Neuronal stem cell (in vitro differentiated cells): ENCODE results near the gene JAKMIP1.

ENCODE experiments used
- DNase-seq: peaks from one replicate; pipeline ENCODE4 v3.0.0-alpha.2; 2013; ENCODE audit warnings: low spot score
- H2AFZ ChIP-seq: one replicate; pipeline ENCODE4 v1.6.1; 2013; ENCODE audit warnings: mild to moderate bottlenecking, low read length, inconsistent platforms
- H2AK5ac ChIP-seq: 2 replicates; pipeline ENCODE4 v1.6.1; 2013; ENCODE audit warnings: low read depth, mild to moderate bottlenecking, inconsistent platforms, low read length, moderate library complexity, mixed read lengths
- H2BK120ac ChIP-seq: 2 replicates; pipeline ENCODE4 v1.6.1; 2013; ENCODE audit warnings: low read depth, mild to moderate bottlenecking, inconsistent platforms, low read length, moderate library complexity, mixed read lengths
- H2BK12ac ChIP-seq: one replicate; pipeline ENCODE4 v1.6.1; 2013; ENCODE audit warnings: low read length, inconsistent platforms
- H2BK15ac ChIP-seq: 2 replicates; pipeline ENCODE4 v1.6.1; 2013; ENCODE audit warnings: mild to moderate bottlenecking, low read length, inconsistent platforms, mixed read lengths
- H2BK5ac ChIP-seq: one replicate; pipeline ENCODE4 v1.6.1; 2013; ENCODE audit warnings: inconsistent platforms, mild to moderate bottlenecking, low read length, moderate library complexity
- H3K14ac ChIP-seq: one replicate; pipeline ENCODE4 v1.6.1; 2013; ENCODE audit warnings: low read length, inconsistent platforms
- H3K18ac ChIP-seq: 2 replicates; pipeline ENCODE4 v1.6.1; 2013; ENCODE audit warnings: low read length, inconsistent platforms
- H3K23ac ChIP-seq: 2 replicates; pipeline ENCODE4 v1.6.1; 2013; ENCODE audit warnings: low read depth, mild to moderate bottlenecking, mixed read lengths, low read length, inconsistent platforms; ENCODE audit not compliant: poor library complexity
- H3K27ac ChIP-seq: replicated peaks from 3 replicates; pipeline ENCODE4 v1.5.1; 2013; ENCODE audit warnings: low read length, inconsistent platforms
- H3K27me3 ChIP-seq, 3 experiments: 2 replicates each; pipeline ENCODE4 v1.6.1; 2013; ENCODE audit warnings: low read length in 3 of 3, mild to moderate bottlenecking in 2 of 3, inconsistent platforms in 1 of 3, low read depth in 1 of 3, mixed read lengths in 1 of 3, moderate library complexity in 1 of 3; ENCODE audit not compliant: control insufficient read depth in 3 of 3, insufficient read depth in 3 of 3
- H3K36me3 ChIP-seq, 2 donors: replicated peaks in 1 of 2; 2 replicates each; pipeline ENCODE4 v1.6.1; 2013; ENCODE audit warnings: low read length in 2 of 2; ENCODE audit not compliant: control insufficient read depth in 2 of 2, insufficient read depth in 2 of 2
- H3K4ac ChIP-seq: 2 replicates; pipeline ENCODE4 v1.6.1; 2013; ENCODE audit warnings: inconsistent platforms, mild to moderate bottlenecking, low read length, moderate library complexity
- H3K4me1 ChIP-seq, 2 donors: 1 replicate in 1 of 2; 2 replicates in 1 of 2; pipeline ENCODE4 v1.6.1; 2013; ENCODE audit warnings: low read length in 2 of 2, low read depth in 1 of 2; ENCODE audit not compliant: control insufficient read depth in 2 of 2, insufficient read depth in 1 of 2
- H3K4me2 ChIP-seq: one replicate; pipeline ENCODE4 v1.6.1; 2013; ENCODE audit warnings: mild to moderate bottlenecking, low read length, inconsistent platforms; ENCODE audit not compliant: insufficient read depth, poor library complexity, severe bottlenecking
- H3K4me3 ChIP-seq, 2 donors: 2 replicates each; pipeline ENCODE4 v1.5.1; 2013; ENCODE audit warnings: low read length in 2 of 2, mild to moderate bottlenecking in 2 of 2, inconsistent platforms in 1 of 2, moderate library complexity in 1 of 2
- H3K79me1 ChIP-seq: one replicate; pipeline ENCODE4 v1.6.1; 2013; ENCODE audit warnings: low read depth, mild to moderate bottlenecking, inconsistent platforms, low read length, moderate library complexity
- H3K9ac ChIP-seq: one replicate; pipeline ENCODE4 v1.6.1; 2013; ENCODE audit warnings: mild to moderate bottlenecking, low read depth, low read length, inconsistent platforms; ENCODE audit not compliant: poor library complexity
- H3K9me3 ChIP-seq, 2 donors: replicated peaks in 1 of 2; 2 replicates each; pipeline versions ENCODE3 to v1.6.1; 2013; ENCODE audit warnings: low read length in 2 of 2, mild to moderate bottlenecking in 2 of 2, inconsistent platforms in 1 of 2, low read depth in 1 of 2, mixed read lengths in 1 of 2, moderate library complexity in 1 of 2; ENCODE audit not compliant: control insufficient read depth in 2 of 2, insufficient read depth in 1 of 2
- H4K8ac ChIP-seq: one replicate; pipeline ENCODE4 v1.6.1; 2013; ENCODE audit warnings: low read depth, mild to moderate bottlenecking, inconsistent platforms, low read length, moderate library complexity
- H4K91ac ChIP-seq: one replicate; pipeline ENCODE4 v1.6.1; 2013; ENCODE audit warnings: low read length, low read depth, mild to moderate bottlenecking, inconsistent platforms; ENCODE audit not compliant: poor library complexity
- WGBS, 2 donors: extraction: QIAGEN DNeasy Blood & Tissue Kit; methylation state at CpG; one replicate each; pipeline ENCODE4 v1.1.7; 2013; ENCODE audit warnings: missing lambda C conversion rate in 2 of 2, mixed read lengths in 1 of 2; ENCODE audit not compliant: insufficient read length in 2 of 2, insufficient replicate concordance in 1 of 2; ENCODE audit errors: extremely low coverage in 2 of 2; 5-methylcytosine and 5-hydroxymethylcytosine counted together

Gene JAKMIP1

GRCh38 chr4:6031846-6032245, 168.5 kb downstream of the JAKMIP1 start:
- H3K27me3 ChIP-seq, result peaks cover 0 to 10% (median 0%) of the 10 kb centered on the region in 3 experiments
- no peak overlapping the region for H4K8ac ChIP-seq
- no peaks in the 10 kb centered on the region for H3K9me3 ChIP-seq
- no peak overlapping the region for H3K4me3 ChIP-seq
- H2BK120ac ChIP-seq, result no peak overlapping the region
- H2BK15ac ChIP-seq, result no peak overlapping the region
- no peak overlapping the region for H2BK12ac ChIP-seq
- H3K27ac ChIP-seq, result no peak overlapping the region
- peaks cover 0 to 18% of the 10 kb centered on the region in 2 donors for H3K4me1 ChIP-seq
- no peaks in the 10 kb centered on the region for H3K79me1 ChIP-seq
- no peak overlapping the region for H4K91ac ChIP-seq
- H3K4ac ChIP-seq, result no peak overlapping the region
- no peak overlapping the region for H2BK5ac ChIP-seq
- DNase-seq, result no peak
- no peak overlapping the region for H3K18ac ChIP-seq
- peak overlapping the region; percentile 25 for H2AK5ac ChIP-seq
- H3K23ac ChIP-seq, result no peak overlapping the region
- no peaks in the 10 kb centered on the region for H3K36me3 ChIP-seq
- WGBS, 2 donors, result no CpG with 5 or more reads among the region's 5 CpGs
- H3K14ac ChIP-seq, result no peak overlapping the region
- no peak overlapping the region for H3K4me2 ChIP-seq
- H3K9ac ChIP-seq, result no peak overlapping the region
- H2AFZ ChIP-seq, result no peak overlapping the region

GRCh38 chr4:6030679-6031078, 169.7 kb downstream of the JAKMIP1 start:
- Histone ChIP-seq H2AK5ac (peak overlapping the region; percentile 79), H3K9ac (no peak overlapping the region), H4K91ac (no peak overlapping the region), H3K18ac (peak overlapping the region; percentile 65), H2BK120ac (peak overlapping the region; percentile 61), H3K23ac (no peak overlapping the region), H2BK5ac (no peak overlapping the region), H4K8ac (no peak overlapping the region), H2BK12ac (no peak overlapping the region), H3K79me1 (no peaks in the 10 kb centered on the region), H3K36me3 (no peaks in the 10 kb centered on the region), H3K4ac (no peak overlapping the region), H3K4me1 (peaks cover 0 to 13% of the 10 kb centered on the region in 2 donors), H3K4me3 (peak overlapping the region in 1 of 2 donors; percentile 41), H2AFZ (no peak overlapping the region), H3K27ac (no peak overlapping the region), H3K14ac (no peak overlapping the region), H3K9me3 (no peaks in the 10 kb centered on the region), H2BK15ac (no peak overlapping the region), H3K27me3 (peaks cover 0 to 14% (median 0%) of the 10 kb centered on the region in 3 experiments), H3K4me2 (no peak overlapping the region)
- no peak for DNase-seq
- no CpG with 5 or more reads among the region's 7 CpGs for WGBS, 2 donors

- Histone ChIP-seq H3K4me2 (no peak overlapping the region), H3K18ac (no peak overlapping the region), H3K14ac (no peak overlapping the region), H3K27ac (no peak overlapping the region), H3K27me3 (peaks cover 0 to 14% (median 0%) of the 10 kb centered on the region in 3 experiments), H2AK5ac (no peak overlapping the region), H3K4me3 (no peak overlapping the region), H2BK5ac (no peak overlapping the region), H4K8ac (no peak overlapping the region), H3K4ac (no peak overlapping the region), H2AFZ (no peak overlapping the region), H4K91ac (no peak overlapping the region), H3K9me3 (no peaks in the 10 kb centered on the region), H2BK12ac (no peak overlapping the region), H3K36me3 (no peaks in the 10 kb centered on the region), H3K9ac (no peak overlapping the region), H3K4me1 (peaks cover 0 to 13% of the 10 kb centered on the region in 2 donors), H3K79me1 (no peaks in the 10 kb centered on the region), H2BK15ac (no peak overlapping the region), H3K23ac (no peak overlapping the region), H2BK120ac (no peak overlapping the region)
- no peak for DNase-seq
- no CpG with 5 or more reads among the region's 6 CpGs for WGBS, 2 donors
These were observed 171.1 kb downstream of the JAKMIP1 start for GRCh38 chr4:6029254-6029653.

- Histone ChIP-seq H3K9ac (no peak overlapping the region), H3K4ac (no peak overlapping the region), H3K27me3 (peaks cover 0 to 18% (median 0%) of the 10 kb centered on the region in 3 experiments), H2BK120ac (no peak overlapping the region), H2BK12ac (no peak overlapping the region), H3K4me1 (peaks cover 0 to 13% of the 10 kb centered on the region in 2 donors), H4K8ac (no peak overlapping the region), H3K23ac (no peak overlapping the region), H3K36me3 (no peaks in the 10 kb centered on the region), H3K18ac (no peak overlapping the region), H2AK5ac (peak overlapping the region; percentile 7), H3K27ac (no peak overlapping the region), H3K79me1 (no peaks in the 10 kb centered on the region), H3K4me2 (no peak overlapping the region), H2BK5ac (no peak overlapping the region), H4K91ac (no peak overlapping the region), H3K14ac (no peak overlapping the region), H3K9me3 (no peaks in the 10 kb centered on the region), H2AFZ (no peak overlapping the region), H3K4me3 (no peak overlapping the region), H2BK15ac (peak overlapping the region; percentile 3)
- no peak for DNase-seq
- WGBS, 2 donors, result no CpG with 5 or more reads among the region's 10 CpGs
These were observed 172.2 kb downstream of the JAKMIP1 start for GRCh38 chr4:6028168-6028567.
